Jurkat, Clone E6-1 (cell line): ENCODE data around the gene MRPS18B.

Source experiments
- DNase-seq: peaks from one replicate; pipeline ENCODE4 v3.0.0-alpha.2; 2011; ENCODE audit warnings: low read depth, low spot score
- H3K4me3 ChIP-seq: 2 replicates; pipeline ENCODE4 v1.5.1; 2011; ENCODE audit warnings: mild to moderate bottlenecking, low read length, control low read depth, moderate library complexity

Gene MRPS18B

DNA sequence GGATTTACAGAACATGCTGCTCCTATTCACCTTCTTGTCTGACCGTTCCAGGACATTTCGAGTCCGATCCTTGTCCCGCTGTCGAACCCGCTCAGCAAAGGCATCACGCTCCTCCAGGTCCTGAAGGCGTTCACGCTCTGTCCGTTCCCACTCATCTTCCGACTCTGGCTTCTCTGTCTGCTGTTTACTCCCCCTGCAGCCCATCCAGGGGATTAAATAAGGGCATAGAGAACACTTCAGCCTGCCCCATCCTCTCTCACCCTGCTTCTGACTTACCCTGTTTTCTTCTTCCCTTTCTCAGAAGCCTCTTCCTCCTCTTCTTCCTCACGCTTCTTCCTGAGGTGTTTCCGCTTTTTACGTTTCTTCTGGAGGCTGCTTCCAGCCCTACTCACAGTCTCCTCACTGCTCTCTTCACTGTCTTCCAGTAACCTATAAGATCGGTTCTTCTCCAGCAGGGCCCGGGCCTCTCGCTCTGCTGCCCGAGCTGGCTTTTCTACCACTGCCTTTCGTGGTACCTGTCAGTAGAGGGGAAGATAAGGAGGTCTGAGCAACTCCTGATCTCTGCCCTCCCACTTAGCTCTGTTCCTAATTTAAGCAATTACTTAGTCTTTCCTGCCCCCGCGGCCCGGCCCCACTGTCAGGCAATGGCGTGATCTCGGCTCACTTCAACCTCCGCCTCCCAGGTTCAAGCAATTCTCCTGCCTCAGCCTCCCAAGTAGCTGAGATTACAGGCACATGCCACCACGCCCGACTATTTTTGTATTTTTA lies 53.3 kb downstream of the MRPS18B start:
- DNase-seq, result no peak
- H3K4me3 ChIP-seq, result no peak overlapping the region

DNA sequence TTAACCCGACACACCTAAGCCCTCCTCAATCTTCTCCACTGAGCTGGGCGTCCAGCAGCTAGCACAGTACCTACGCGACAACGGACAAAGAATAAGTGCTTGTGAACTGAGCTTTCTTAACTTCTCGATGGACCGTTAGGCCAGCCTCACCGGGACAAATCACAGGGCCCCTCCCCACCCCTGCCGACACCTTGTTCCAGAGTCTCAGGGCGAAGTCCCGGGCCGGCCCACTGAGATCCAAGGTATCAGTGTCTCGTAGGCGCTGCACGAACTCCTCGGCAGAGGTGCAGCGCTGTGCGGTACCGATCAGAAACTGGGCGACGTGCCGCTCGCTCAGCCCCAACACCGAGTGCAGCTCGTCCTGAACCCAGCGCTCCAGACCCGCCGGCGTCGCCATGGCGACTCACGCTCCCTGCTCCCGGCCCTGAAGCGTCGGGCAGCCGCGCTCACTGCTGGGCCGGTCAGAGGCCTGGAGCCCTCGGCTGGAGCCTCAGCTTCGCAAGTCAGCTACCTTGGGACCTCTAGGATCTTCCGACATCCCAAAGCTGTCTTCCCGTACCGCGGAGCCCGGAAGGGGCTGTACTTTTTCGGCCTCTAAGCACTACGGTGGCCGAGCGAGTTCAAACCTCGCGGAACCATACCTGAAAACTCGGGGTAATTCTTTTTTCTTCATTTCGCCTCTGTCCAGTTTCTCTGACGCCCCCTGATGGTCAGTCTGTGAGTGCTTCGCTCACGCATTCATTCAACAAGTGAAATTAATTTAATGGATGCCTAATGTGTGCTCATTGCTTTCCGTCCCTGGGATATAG lies 55.0 kb downstream of the MRPS18B start, which contains the start of gene DHX16:
Gene DHX16, minus strand, starts transcription at position 562 of the 809 bp plus-strand sequence. Its CDS starts 165 bp downstream, at position 397.
- peak within 1 kb of the TSS; percentile 96 for H3K4me3 ChIP-seq
- peak; percentile 96 for DNase-seq
